Measurements from ENCODE around the gene RNF181. TPM values are rescaled to one million over a fixed set of nuclear protein-coding genes. Genes with fewer than 3 reads are reported as not detected.

Gene RNF181
- total RNA-seq, 1 experiment from 2014 or later, result 77.5 TPM

GRCh38 chr2:85589982-85590791 lies 5.4 kb upstream of the RNF181 start:
- intact Hi-C loops (cut with micrococcal nuclease), result no loop called here

More at GRCh38 chr2:85589982-85590791, 5.4 kb upstream of the RNF181 start:
- BruUV-seq (replicated peaks), result no TSS peak
- DNase-seq (ENCODE audit: low read depth, low spot score), result no peak
- Histone ChIP-seq H3K79me2 (ENCODE audit: insufficient read depth, low read length) (no peaks in the 10 kb centered on the region), H3K9me2 (ENCODE audit: insufficient read depth) (no peaks in the 10 kb centered on the region), H3K36me3 (ENCODE audit: control insufficient read depth in 1 of 2, insufficient read depth in 2 of 2, low read length in 2 of 2) (no peaks in the 10 kb centered on the region), H3K9ac (ENCODE audit: low read length) (no peak overlapping the region), H3K4me3 (replicated peaks in 1 of 2; ENCODE audit: low read depth in 1 of 2, low read length in 2 of 2) (no peak overlapping the region), H3K27ac (ENCODE audit: low read depth, low read length) (no peak overlapping the region), H3K4me2 (ENCODE audit: low read length) (no peak overlapping the region), H4K20me1 (ENCODE audit: insufficient read depth) (no peaks in the 10 kb centered on the region), H3K9me3 (ENCODE audit: control insufficient read depth in 1 of 2, insufficient read depth in 1 of 2, low read depth in 1 of 2, low read length in 2 of 2) (no peaks in the 10 kb centered on the region), H3K4me1 (ENCODE audit: control insufficient read depth in 1 of 2, insufficient read depth in 2 of 2, low read length in 2 of 2) (peaks cover 16 to 33% of the 10 kb centered on the region in 2 experiments), H2AFZ (ENCODE audit: low read depth, low read length, poor library complexity, severe bottlenecking) (no peak overlapping the region), H3K27me3 (ENCODE audit: insufficient read depth, low read length) (no peaks in the 10 kb centered on the region)
- POLR2A ChIA-PET, result interaction anchor here (0.5 to 1.5 kb wide), 2 partner anchors 11 to 26 kb away, joined by 3 to 7 read pairs; partner anchors contain the start of gene USP39
- ATAC-seq, result no peak
- no peak for TF ChIP-seq SP1 (IDR thresholded peaks at IDR 0.05; ENCODE audit: low read depth)
- no peak for TF ChIP-seq TCF7L2 (IDR thresholded peaks at IDR 0.05; ENCODE audit: borderline replicate concordance, extremely low read depth, insufficient read depth, insufficient read length)
- TF ChIP-seq CTCF (IDR thresholded peaks at IDR 0.05 in 2 of 3, conservative IDR thresholded peaks at IDR 0.05 in 1 of 3; ENCODE audit: borderline replicate concordance in 1 of 3, insufficient read depth in 1 of 3, low read depth in 2 of 3, low read length in 2 of 3), result no peak
- TF ChIP-seq POLR2A (IDR thresholded peaks at IDR 0.05; ENCODE audit: borderline replicate concordance, extremely low read depth, insufficient read depth, insufficient read length), result no peak
- TF ChIP-seq EZH2 (IDR thresholded peaks at IDR 0.05), result no peak
- RAD21 ChIA-PET (ENCODE audit: low non-redundant PET in 1 of 2, low total read pairs in 2 of 2, uncharacterized antibody in 2 of 2, unreplicated experiment in 2 of 2), result no interaction called here
- CTCF ChIA-PET, result no interaction called here
